IMR-90 (cell line): ENCODE data around the gene NPPB. TPM values are rescaled to one million over a fixed set of nuclear protein-coding genes. Genes with fewer than 3 reads are reported as not detected.

Experiments
- ATAC-seq: fragments of 200-7000 bp; cut with Tn5 transposase; 2 replicates; pipeline ENCODE4 v1.9.1; 2020; ENCODE audit warnings: low read depth, mild to moderate bottlenecking, moderate library complexity
- BruUV-seq: library from RNA; stranded (reverse); fragments of 400-500 nt; replicated peaks from 2 replicates; lab custom pipeline; 2021; lab: Mats Ljungman, UMichigan
- CTCF ChIA-PET: fragments of 300-600 bp; formaldehyde crosslinking; extraction: SDS; loops from one replicate; lab custom pipeline; 2021; ENCODE audit warnings: antibody characterized with exemption; lab: Yijun Ruan, JAX
- POLR2A ChIA-PET: fragments of 300-600 bp; sonication (Branson Sonifier 250); formaldehyde crosslinking; loops from one replicate; lab custom pipeline; 2022; ENCODE audit warnings: antibody characterized with exemption; ENCODE audit not compliant: unreplicated experiment; lab: Charles Lee
- DNase-seq: peaks from one replicate; pipeline ENCODE4 v3.0.0; 2013
- H2AFZ ChIP-seq: replicated peaks from 2 replicates; pipeline ENCODE3; 2013; ENCODE audit warnings: low read length, mild to moderate bottlenecking; ENCODE audit not compliant: poor library complexity
- H2AK5ac ChIP-seq: 2 replicates; pipeline ENCODE4 v1.6.1; 2013; ENCODE audit warnings: low read depth, low read length, inconsistent platforms
- H2AK9ac ChIP-seq: replicated peaks from 2 replicates; pipeline ENCODE3; 2013; ENCODE audit warnings: mild to moderate bottlenecking, low read depth, low read length, moderate library complexity; ENCODE audit not compliant: poor library complexity
- H2BK120ac ChIP-seq: 2 replicates; pipeline ENCODE4 v1.6.1; 2013; ENCODE audit warnings: low read depth, low read length, inconsistent platforms
- H2BK15ac ChIP-seq: 3 replicates; pipeline ENCODE4 v1.6.1; 2013; ENCODE audit warnings: low read depth, low read length, inconsistent platforms
- H2BK20ac ChIP-seq: 2 replicates; pipeline ENCODE4 v1.6.1; 2013; ENCODE audit warnings: low read depth, mild to moderate bottlenecking, inconsistent platforms, low read length, moderate library complexity
- H2BK5ac ChIP-seq: 2 replicates; pipeline ENCODE4 v1.6.1; 2013; ENCODE audit warnings: mild to moderate bottlenecking, low read depth, low read length, inconsistent platforms; ENCODE audit not compliant: poor library complexity, severe bottlenecking
- H3K14ac ChIP-seq: replicated peaks from 2 replicates; pipeline ENCODE4 v1.6.1; 2013; ENCODE audit warnings: low read depth, low read length, inconsistent platforms
- H3K18ac ChIP-seq: 2 replicates; pipeline ENCODE4 v1.6.1; 2013; ENCODE audit warnings: low read depth, low read length, control low read depth
- H3K23ac ChIP-seq: 2 replicates; pipeline ENCODE4 v1.6.1; 2013; ENCODE audit warnings: low read depth, low read length, inconsistent platforms
- H3K27ac ChIP-seq: 2 replicates; pipeline ENCODE4 v1.5.1; 2013; ENCODE audit warnings: mild to moderate bottlenecking, control low read depth, low read length; ENCODE audit not compliant: insufficient read depth
- H3K27me3 ChIP-seq: 2 replicates; pipeline ENCODE4 v1.6.1; 2013; ENCODE audit warnings: low read length; ENCODE audit not compliant: control insufficient read depth, insufficient read depth
- H3K36me3 ChIP-seq: 2 replicates; pipeline ENCODE4 v1.6.1; 2013; ENCODE audit warnings: low read length, mixed read lengths; ENCODE audit not compliant: control insufficient read depth, insufficient read depth
- H3K4ac ChIP-seq: 2 replicates; pipeline ENCODE4 v1.6.1; 2013; ENCODE audit warnings: low read depth, low read length, inconsistent platforms
- H3K4me1 ChIP-seq: 2 replicates; pipeline ENCODE4 v1.6.1; 2013; ENCODE audit warnings: low read length, mixed read lengths; ENCODE audit not compliant: control insufficient read depth, insufficient read depth
- H3K4me2 ChIP-seq: 2 replicates; pipeline ENCODE4 v1.6.1; 2013; ENCODE audit warnings: low read depth, mild to moderate bottlenecking, control low read depth, low read length, moderate library complexity
- H3K4me3 ChIP-seq: 2 replicates; pipeline ENCODE4 v1.5.1; 2013; ENCODE audit warnings: low read depth, mild to moderate bottlenecking, control low read depth, low read length, moderate library complexity; ENCODE audit not compliant: insufficient read depth
- H3K56ac ChIP-seq: 2 replicates; pipeline ENCODE4 v1.6.1; 2013; ENCODE audit warnings: low read length, inconsistent platforms; ENCODE audit not compliant: insufficient read depth; ENCODE audit errors: extremely low read depth
- H3K79me1 ChIP-seq, 2 experiments: 2 replicates each; pipeline ENCODE4 v1.6.1; 2013; ENCODE audit warnings: low read length in 2 of 2, inconsistent platforms in 1 of 2, low read depth in 1 of 2
- H3K9ac ChIP-seq: 2 replicates; pipeline ENCODE4 v1.6.1; 2013; ENCODE audit warnings: low read depth, low read length, control low read depth
- H3K9me1 ChIP-seq: 2 replicates; pipeline ENCODE4 v1.6.1; 2013; ENCODE audit warnings: low read length, inconsistent platforms; ENCODE audit not compliant: insufficient read depth
- H3K9me3 ChIP-seq: 2 replicates; pipeline ENCODE4 v1.6.1; 2013; ENCODE audit warnings: low read length; ENCODE audit not compliant: control insufficient read depth, insufficient read depth
- H4K20me1 ChIP-seq: 2 replicates; pipeline ENCODE4 v1.6.1; 2013; ENCODE audit warnings: low read length, inconsistent platforms; ENCODE audit not compliant: insufficient read depth
- H4K5ac ChIP-seq: 2 replicates; pipeline ENCODE4 v1.6.1; 2013; ENCODE audit warnings: mild to moderate bottlenecking, low read depth, low read length, control low read depth
- H4K8ac ChIP-seq, 2 experiments: 2 replicates each; pipeline ENCODE4 v1.6.1; 2013; ENCODE audit warnings: low read depth in 2 of 2, low read length in 2 of 2, control low read depth in 1 of 2, inconsistent platforms in 1 of 2
- H4K91ac ChIP-seq: 2 replicates; pipeline ENCODE4 v1.6.1; 2013; ENCODE audit warnings: low read depth, low read length, inconsistent platforms; ENCODE audit not compliant: insufficient read depth
- CEBPB ChIP-seq: IDR thresholded peaks from 2 replicates; pipeline ENCODE4 v1.6.1; 2012; ENCODE audit warnings: low read depth, low read length, improper control_type of control experiment
- CHD1 ChIP-seq: IDR thresholded peaks from 2 replicates; pipeline ENCODE4 v1.6.1; 2012; ENCODE audit warnings: low read depth, low read length, improper control_type of control experiment
- MXI1 ChIP-seq: IDR thresholded peaks from 2 replicates; pipeline ENCODE4 v1.6.1; 2012; ENCODE audit warnings: low read depth, mild to moderate bottlenecking, low read length, moderate library complexity, borderline replicate concordance
- NFE2L2 ChIP-seq: fragments of 150-350 bp; IDR thresholded peaks from 2 replicates; pipeline ENCODE4 v1.6.1; 2016; ENCODE audit warnings: low read depth, mild to moderate bottlenecking, low read length
- WGBS, 2 experiments: methylation state at CpG; one replicate each; pipeline versions ENCODE4 v1.1.5 to v1.1.7; 2013; ENCODE audit warnings: missing lambda C conversion rate in 2 of 2; ENCODE audit not compliant: insufficient read length in 1 of 2; ENCODE audit errors: extremely low coverage in 2 of 2; 5-methylcytosine and 5-hydroxymethylcytosine counted together
- dilution Hi-C: fragments of 300-500 bp; cut with HindIII; formaldehyde crosslinking; loops from one replicate; pipeline ENCODE4 v1.14.3; 2018; ENCODE audit warnings: low sequenced_read_pairs; ENCODE audit not compliant: unreplicated experiment
- in situ Hi-C: fragments of 300-500 bp; cut with MboI; formaldehyde crosslinking; loops from 3 replicates; pipeline ENCODE4 v1.14.3; 2019; ENCODE audit warnings: low sequenced_read_pairs, inconsistent platforms, mixed read lengths
- intact Hi-C: fragments of 100-400 bp; cut with micrococcal nuclease; formaldehyde crosslinking; loops from 2 replicates; pipeline ENCODE4 v1.10.0; 2022
- polyA plus RNA-seq, 3 experiments: library from polyadenylated mRNA; depleted of rRNA; stranded (reverse); fragments of >200 nt; gene quantifications; 2 replicates each; pipeline ENCODE4 v1.2.3, GENCODE V29; 2012; ENCODE audit warnings: low replicate concordance in 1 of 3
- total RNA-seq: library from RNA; depleted of rRNA; stranded (reverse); fragments of >200 nt; gene quantifications from 2 replicates; pipeline ENCODE4 v1.2.3, GENCODE V29; 2012

NPPB gene
- total and polyA plus RNA-seq, 2 of the 4 experiments (the other 2 are of a cell fraction), result not detected

DNA sequence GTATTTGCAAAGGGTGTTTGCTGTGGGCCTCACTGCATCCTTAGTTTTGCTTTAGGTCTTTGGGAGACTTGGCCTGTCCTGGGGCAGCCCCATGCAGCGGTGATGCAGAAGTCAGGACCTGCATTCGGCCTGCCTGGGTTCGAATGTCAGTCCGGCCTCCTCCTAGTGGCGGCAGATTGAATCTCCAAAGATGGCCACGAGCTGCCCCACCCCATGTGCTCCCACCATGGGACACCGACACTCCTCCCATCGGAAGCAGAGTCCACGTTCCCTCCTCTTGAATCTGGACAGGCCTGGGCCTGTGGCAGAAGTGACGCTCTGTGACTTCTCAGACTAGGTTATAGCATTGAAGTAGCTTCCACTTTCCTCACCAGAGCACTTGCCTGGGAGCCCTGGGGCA, 16.3 kb upstream of the NPPB start:
- Histone ChIP-seq H3K36me3 (no peaks in the 10 kb centered on the region), H4K8ac (no peak overlapping the region), H2BK20ac (no peak overlapping the region), H3K23ac (no peak overlapping the region), H2BK120ac (no peak overlapping the region), H3K4me2 (no peak overlapping the region), H3K18ac (no peak overlapping the region), H3K4me3 (no peak overlapping the region), H3K9me1 (no peaks in the 10 kb centered on the region), H3K9me3 (no peaks in the 10 kb centered on the region), H3K14ac (no peak overlapping the region), H3K27ac (no peak overlapping the region), H3K27me3 (peaks cover 67% of the 10 kb centered on the region), H4K91ac (no peak overlapping the region), H2BK15ac (no peak overlapping the region), H4K5ac (no peak overlapping the region), H2BK5ac (no peak overlapping the region), H2AK9ac (no peak overlapping the region), H3K9ac (no peak overlapping the region), H2AFZ (no peak overlapping the region), H3K56ac (no peak overlapping the region), H3K4ac (no peak overlapping the region), H3K4me1 (no peaks in the 10 kb centered on the region), H2AK5ac (no peak overlapping the region), H3K79me1 (no peaks in the 10 kb centered on the region), H4K20me1 (no peaks in the 10 kb centered on the region)
- POLR2A ChIA-PET, result no interaction called here
- WGBS, 2 experiments, result no CpG with 5 or more reads among the region's 10 CpGs
- dilution Hi-C loops, result no loop called here
- ATAC-seq (no peak), DNase-seq (no peak)
- in situ Hi-C loops, result no loop called here
- CTCF ChIA-PET, result no interaction called here
- intact Hi-C loops, result no loop called here
- no TSS peak for BruUV-seq
- TF ChIP-seq CEBPB (no peak), CHD1 (no peak), MXI1 (no peak), NFE2L2 (no peak)
